Glutamatergic neuron (in vitro differentiated cells): ENCODE results near the gene DYNC2LI1. TPM values are rescaled to one million over a fixed set of nuclear protein-coding genes. Genes with fewer than 3 reads are reported as not detected.

Source experiments
- DNase-seq: peaks from one replicate; pipeline ENCODE4 v3.0.0; 2022
- H3K27ac Mint-ChIP-seq: one replicate; pipeline ENCODE4 v1.8.0; 2020; ENCODE audit warnings: mild to moderate bottlenecking, mixed read lengths, inconsistent platforms; ENCODE audit not compliant: unreplicated experiment
- H3K27me3 Mint-ChIP-seq: one replicate; pipeline ENCODE4 v1.8.0; 2020; ENCODE audit warnings: mild to moderate bottlenecking, moderate library complexity, mixed read lengths, inconsistent platforms; ENCODE audit not compliant: unreplicated experiment
- H3K36me3 Mint-ChIP-seq: one replicate; pipeline ENCODE4 v1.8.0; 2020; ENCODE audit warnings: mild to moderate bottlenecking, mixed read lengths, inconsistent platforms; ENCODE audit not compliant: unreplicated experiment
- H3K4me1 Mint-ChIP-seq: one replicate; pipeline ENCODE4 v1.8.0; 2020; ENCODE audit warnings: mild to moderate bottlenecking, low read depth, mixed read lengths, inconsistent platforms; ENCODE audit not compliant: unreplicated experiment
- H3K4me3 Mint-ChIP-seq: one replicate; pipeline ENCODE4 v1.8.0; 2020; ENCODE audit warnings: mild to moderate bottlenecking, mixed read lengths, inconsistent platforms; ENCODE audit not compliant: unreplicated experiment
- H3K9me3 Mint-ChIP-seq: one replicate; pipeline ENCODE4 v1.8.0; 2020; ENCODE audit warnings: mild to moderate bottlenecking, moderate library complexity, mixed read lengths, inconsistent platforms; ENCODE audit not compliant: unreplicated experiment
- CTCF ChIP-seq: fragments of 200-600 bp; sonication (generic); IDR thresholded peaks from one replicate; pipeline ENCODE4 v1.5.0; 2021; ENCODE audit not compliant: partially characterized antibody, unreplicated experiment
- total RNA-seq: library from RNA; stranded (reverse); fragmentation: NEBNext Ultra II Directional; extraction: Animal tissue kit (Norgen Biotek cat#: 25700); gene quantifications from one replicate; pipeline ENCODE4 v1.2.1, GENCODE V29; 2021; ENCODE audit not compliant: unreplicated experiment

The DYNC2LI1 gene
- total RNA-seq, 1 donor from 2014 or later, result 11.9 TPM

GRCh38 chr2:43846140-43846793, 72.4 kb downstream of the DYNC2LI1 start:
- no peaks in the 10 kb centered on the region for H3K36me3 Mint-ChIP-seq
- no peak overlapping the region for H3K4me3 Mint-ChIP-seq
- H3K27ac Mint-ChIP-seq, result no peak overlapping the region
- H3K4me1 Mint-ChIP-seq, result no peaks in the 10 kb centered on the region
- TF ChIP-seq CTCF, result no peak
- H3K27me3 Mint-ChIP-seq, result peaks cover 2% of the 10 kb centered on the region
- H3K9me3 Mint-ChIP-seq, result no peaks in the 10 kb centered on the region
- DNase-seq, result no peak

- H3K36me3 Mint-ChIP-seq, result no peaks in the 10 kb centered on the region
- H3K27me3 Mint-ChIP-seq, result peaks cover 2% of the 10 kb centered on the region
- no peak overlapping the region for H3K4me3 Mint-ChIP-seq
- H3K4me1 Mint-ChIP-seq, result no peaks in the 10 kb centered on the region
- no peak for DNase-seq
- no peak overlapping the region for H3K27ac Mint-ChIP-seq
- no peak for TF ChIP-seq CTCF
- no peaks in the 10 kb centered on the region for H3K9me3 Mint-ChIP-seq
These were observed 74.4 kb downstream of the DYNC2LI1 start for GRCh38 chr2:43848214-43848613.

GRCh38 chr2:43851011-43851980, 77.5 kb downstream of the DYNC2LI1 start:
- Mint-ChIP-seq H3K36me3 (no peaks in the 10 kb centered on the region), H3K4me3 (no peak overlapping the region), H3K4me1 (no peaks in the 10 kb centered on the region), H3K27me3 (peaks cover 2% of the 10 kb centered on the region), H3K9me3 (no peaks in the 10 kb centered on the region), H3K27ac (no peak overlapping the region)
- no peak for DNase-seq
- no peak for TF ChIP-seq CTCF

GRCh38 chr2:43852196-43852730, 78.4 kb downstream of the DYNC2LI1 start:
- no peaks in the 10 kb centered on the region for H3K9me3 Mint-ChIP-seq
- H3K4me3 Mint-ChIP-seq, result no peak overlapping the region
- DNase-seq, result no peak
- H3K27ac Mint-ChIP-seq, result no peak overlapping the region
- no peaks in the 10 kb centered on the region for H3K36me3 Mint-ChIP-seq
- TF ChIP-seq CTCF, result no peak
- peaks cover 2% of the 10 kb centered on the region for H3K27me3 Mint-ChIP-seq
- no peaks in the 10 kb centered on the region for H3K4me1 Mint-ChIP-seq
